NCI-H748 (cell line): ENCODE data around the gene FARS2.

Experiments
- DNase-seq: peaks from one replicate; lab custom pipeline; 2025; ENCODE audit not compliant: unreplicated experiment; lab: John Stamatoyannopoulos, UW

Gene FARS2

DNA sequence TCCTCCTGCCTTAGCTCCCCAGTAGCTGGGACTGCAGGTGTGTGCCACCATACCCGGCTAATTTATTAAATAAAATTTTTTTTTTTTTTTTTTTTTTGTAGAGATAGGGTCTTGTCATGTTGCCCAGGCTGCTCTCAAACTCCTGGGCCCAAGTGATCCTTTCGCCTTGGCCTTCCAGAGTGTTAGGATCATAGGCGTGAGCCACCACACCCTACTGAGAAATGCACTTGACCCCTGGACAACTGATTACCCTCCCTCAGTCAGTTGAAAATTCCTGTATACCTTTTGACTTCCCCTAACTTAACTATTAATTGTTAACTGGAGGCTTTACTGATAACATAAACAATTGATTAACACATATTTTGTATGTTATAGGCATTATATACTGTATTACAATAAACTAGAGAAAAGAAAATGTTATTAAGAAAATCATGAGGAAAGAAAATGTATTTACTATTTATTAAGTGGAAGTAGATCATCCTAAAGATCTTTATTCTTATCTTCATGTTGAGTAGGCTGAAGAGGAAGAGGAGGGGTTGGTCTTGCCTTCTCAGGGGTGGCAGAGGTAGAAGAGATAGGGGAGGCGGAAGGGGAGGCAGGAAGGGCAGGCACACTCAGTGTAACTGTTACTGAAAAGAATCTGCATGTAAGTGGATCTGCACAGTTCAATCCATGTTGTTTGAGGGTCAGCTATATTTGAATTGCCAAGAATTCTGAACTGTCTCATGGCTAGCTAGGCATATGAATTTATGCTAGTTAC, 104.3 kb downstream of the FARS2 start:
- DNase-seq = no peak

DNA sequence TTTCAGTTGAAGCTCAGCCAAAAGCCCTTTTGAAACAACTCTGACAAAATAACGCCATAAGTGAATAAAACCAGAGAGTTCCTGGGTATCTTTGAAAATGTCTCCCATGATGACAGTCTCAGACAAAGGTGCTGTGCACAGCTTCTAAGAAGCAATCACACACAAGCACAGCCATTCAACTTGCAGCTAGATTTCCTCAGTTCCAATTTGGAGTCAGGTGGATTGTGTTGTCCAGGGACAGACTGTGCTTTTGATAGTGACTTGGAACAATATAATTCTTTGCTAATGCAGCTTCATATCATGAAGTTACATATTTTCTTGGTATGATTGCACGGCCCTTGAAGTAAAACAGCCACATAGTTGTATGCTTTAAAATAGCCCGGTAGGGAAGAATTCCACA, 105.6 kb downstream of the FARS2 start:
- DNase-seq = no peak

DNA sequence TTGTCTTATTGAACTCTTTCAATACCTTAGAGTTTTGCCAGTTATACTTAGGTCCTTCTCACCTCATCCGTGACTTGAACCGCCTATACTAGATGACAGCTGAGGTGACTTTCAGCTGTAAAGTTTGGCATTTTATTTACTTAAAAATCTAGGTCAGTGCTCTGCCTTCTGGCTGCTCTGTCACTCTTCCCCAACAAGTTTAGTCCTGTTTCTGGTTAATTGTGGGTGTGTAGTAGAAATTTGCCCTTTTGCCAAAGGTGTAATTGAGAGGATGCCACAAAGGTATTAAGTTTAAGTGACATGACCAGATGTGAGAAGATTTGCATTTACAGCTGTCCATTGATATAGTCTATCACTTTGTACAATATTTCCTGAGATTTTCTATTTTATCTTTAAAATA, 106.2 kb downstream of the FARS2 start:
- DNase-seq = no peak

DNA sequence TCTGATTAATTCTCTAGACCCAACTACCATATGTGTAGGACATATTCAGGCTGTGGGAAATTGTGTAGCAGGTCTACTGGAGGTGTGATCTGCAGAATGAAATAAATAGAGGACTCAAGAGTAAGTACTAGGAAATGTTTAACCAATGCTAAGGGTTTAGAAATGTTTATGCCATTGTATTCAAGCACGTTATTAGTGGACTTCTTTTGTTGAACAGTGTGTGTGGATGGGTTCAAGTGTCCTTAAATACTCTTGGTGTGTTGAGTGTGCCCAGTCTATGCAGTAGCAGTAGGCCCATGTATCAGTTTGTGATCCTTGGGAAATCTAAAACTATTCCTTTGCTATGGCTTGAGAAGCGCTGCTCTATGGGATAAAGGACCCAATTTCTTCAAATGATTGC, 112.1 kb downstream of the FARS2 start:
- DNase-seq = no peak

DNA sequence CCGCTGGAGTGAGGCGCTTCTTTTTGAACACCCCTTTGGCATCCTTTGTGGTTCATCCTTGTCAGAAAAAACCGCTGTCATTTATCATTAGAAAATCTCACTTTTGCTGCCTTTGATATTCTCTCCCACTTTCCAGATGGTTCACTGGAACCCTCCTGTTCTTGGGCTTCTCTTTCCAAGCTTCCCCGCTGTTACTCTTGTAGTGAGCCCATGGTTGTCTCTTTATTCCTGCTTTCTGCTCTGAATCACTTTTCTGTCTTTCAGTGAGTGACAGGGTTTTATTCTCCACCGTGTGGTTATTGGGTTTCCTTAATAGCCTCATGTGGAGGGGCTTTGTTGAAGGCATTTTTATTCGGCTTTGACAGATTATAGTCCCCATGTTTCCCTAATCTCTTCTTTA, 117.0 kb downstream of the FARS2 start:
- DNase-seq = no peak

DNA sequence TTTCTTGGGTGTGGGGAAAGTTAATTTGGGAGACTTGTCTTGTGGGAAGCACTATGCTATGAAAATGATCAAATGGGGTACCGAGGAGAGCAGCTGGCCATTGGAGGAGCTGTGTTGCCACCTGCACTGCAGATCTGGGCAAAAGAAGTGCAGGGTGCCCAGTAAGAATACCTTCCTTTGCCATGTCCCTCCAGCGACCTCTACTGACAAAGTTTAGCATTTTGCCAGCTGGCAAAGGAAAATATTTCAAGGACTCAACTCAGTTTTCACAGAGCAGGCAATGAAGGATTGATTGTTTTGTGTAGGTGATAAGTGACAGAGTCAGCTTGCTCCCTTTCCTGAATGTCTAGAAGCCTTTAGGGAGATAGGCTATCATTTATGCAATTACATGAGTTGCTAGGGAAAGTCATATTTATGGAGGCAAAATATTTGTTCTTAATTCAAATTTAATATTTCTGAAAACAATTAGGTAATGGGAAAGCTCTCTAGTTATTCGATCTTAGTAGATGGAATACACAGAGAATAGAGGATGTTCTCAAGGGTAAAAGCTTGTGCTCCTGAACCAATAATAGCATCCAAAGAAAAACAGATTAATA, 118.4 kb downstream of the FARS2 start:
- DNase-seq = peak; percentile 79

DNA sequence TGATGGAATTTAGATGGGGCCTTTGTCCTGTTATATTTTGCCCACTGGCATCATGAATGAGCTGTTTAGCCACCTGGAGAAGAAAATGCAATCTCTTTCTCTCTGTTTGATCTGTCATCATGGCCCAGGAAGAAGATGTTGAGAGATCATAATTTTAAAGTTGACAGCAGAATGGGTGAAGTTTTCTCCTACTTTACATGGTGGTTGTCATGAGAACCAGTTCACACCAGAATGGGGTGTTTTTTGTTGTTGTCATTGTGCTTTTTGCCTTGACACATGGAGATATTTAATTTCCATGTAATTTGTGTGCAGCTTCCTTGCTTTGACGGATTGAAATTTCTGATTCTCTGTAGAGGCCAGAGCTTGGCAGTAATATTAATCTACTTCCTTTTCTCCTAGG, 122.5 kb downstream of the FARS2 start:
- DNase-seq = no peak

DNA sequence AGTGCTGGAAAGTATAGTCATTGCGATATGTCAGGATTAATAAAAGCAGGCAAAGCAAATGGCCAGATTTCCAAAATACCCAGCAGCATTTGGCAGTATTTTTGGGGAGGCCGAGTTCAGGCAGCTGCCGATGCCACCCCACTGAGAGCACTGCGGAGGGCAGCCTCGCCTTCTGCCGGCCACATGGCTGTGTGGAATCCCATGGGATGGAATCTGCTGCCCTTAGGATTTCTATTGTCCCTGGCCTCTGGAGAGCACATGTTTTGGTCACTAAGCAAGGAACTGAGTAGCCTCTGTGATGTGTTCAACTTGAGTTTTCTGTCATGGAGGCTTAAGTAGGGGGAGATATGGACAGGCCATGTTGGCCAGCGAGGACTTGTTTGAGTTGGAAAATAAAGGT, 123.0 kb downstream of the FARS2 start:
- DNase-seq = no peak

DNA sequence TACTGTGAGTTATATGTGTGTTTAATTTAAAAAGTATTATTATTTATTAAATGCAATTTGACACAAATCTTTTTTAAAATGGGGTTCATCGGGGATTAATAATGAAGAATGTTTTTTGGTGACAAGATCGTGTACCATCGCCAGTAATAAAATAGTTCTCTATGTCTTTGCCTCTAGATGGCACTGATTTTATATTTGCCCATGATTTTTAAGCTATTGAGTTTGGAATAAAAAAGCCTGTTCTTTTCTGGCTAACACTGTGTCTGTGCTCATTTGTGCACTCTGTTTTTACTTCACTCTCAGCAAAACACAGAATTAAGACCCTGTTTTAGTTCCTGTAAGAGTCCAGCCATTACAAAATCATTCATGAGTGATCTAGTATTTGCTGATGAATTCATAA, 127.0 kb downstream of the FARS2 start:
- no peak for DNase-seq

DNA sequence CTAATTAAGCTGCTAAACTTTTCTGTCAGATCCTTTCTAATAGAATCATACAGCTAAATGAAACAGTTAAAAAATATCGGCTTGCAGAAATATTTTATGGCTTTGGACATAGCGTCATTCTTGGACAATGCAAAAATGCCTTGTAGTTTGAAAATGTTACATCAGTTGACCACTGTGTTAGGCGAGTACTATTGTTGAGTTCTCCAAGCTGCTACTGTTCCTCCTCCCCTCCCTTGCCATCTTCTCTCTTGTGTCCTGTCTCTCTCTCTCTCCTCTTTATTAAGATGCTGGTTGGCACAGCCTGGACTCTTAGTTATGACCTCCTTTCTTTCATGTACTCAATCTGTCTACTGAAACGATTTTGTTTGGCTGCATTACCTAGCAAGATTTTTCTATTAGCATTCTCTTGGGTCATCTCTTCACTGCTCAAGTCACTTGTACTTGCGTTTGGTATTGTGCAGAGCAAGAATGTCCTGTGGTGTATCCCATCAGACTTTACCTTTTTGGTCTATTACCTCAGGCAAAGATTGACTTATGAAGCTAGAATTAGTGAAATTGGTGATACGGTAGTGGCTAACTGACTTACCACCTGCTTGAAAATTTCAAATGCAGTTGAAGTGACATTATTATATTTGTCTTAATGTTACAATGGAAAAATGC, 127.9 kb downstream of the FARS2 start:
- no peak for DNase-seq

DNA sequence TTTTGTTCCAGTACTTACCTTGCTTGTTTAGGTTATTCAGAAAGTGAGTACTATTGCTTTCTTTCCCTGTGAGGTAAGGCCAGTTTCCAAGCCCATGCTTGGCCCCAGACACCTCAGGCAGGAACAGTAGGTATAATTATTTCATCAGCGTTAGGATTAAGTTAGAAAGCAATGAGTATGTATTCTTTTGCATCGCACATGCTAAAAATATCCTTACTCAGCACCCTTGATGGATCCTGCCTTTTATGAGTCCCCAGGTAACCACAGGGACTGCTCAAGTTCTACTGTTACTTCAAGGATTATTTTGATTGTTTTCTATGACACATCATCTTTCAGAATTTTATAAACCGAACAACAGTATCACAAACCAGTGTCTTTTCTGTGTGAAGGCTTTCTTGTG, 128.9 kb downstream of the FARS2 start:
- no peak for DNase-seq

DNA sequence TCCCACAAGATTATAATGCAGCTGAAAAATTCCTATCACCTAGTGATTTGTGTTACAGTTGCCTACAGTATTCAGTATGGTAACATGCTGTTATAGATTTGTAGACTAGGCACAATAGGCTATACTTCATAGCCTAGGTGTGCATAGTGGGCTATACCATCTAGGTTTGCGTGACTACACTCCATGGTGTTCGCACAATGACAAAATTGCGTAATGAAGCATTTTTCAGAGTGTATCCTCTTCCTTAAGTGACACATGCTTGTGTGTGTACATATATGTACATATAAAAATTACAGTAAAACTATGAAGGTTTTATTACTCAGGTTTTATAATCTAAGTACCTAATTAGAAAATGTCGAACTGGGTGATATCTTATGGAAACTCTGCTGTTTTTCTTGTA, 133.0 kb downstream of the FARS2 start:
- DNase-seq = no peak

DNA sequence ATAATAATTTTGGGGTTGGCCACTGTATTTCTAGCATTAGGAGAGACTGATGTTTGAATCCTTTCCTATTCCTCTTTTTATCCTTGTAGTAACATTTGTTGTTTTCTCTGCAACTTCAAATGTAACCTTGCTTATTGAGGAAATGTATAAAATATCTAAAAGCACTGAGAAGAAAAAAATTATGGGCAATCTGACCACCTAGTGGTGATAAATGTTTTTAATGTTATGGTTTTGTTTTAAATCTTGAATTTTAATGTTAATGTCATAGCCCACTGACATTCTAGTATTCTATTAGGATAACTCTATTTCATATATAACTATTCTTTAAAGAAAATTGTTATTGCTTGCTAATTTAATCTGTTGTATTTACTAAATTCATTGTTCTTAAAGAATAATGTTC, 134.4 kb downstream of the FARS2 start:
- no peak for DNase-seq

DNA sequence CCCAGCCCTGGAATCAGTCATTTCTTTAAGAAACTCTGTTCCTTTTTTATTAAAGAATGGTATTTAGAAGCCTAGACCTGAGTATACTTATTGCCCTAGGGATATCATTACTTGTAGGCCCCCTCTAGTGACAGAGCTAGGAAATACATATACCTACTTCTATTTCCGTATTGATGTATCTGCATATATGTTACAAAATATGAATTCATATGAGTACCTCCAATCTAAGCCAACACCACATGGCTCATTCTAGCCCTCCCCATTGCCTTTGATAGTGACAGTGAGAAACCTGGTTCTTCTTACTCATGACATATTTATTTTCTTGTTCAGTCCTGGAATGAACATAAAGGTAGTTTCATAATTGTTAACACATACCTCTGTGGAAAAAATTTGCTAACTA, 137.2 kb downstream of the FARS2 start:
- DNase-seq = peak; percentile 69

DNA sequence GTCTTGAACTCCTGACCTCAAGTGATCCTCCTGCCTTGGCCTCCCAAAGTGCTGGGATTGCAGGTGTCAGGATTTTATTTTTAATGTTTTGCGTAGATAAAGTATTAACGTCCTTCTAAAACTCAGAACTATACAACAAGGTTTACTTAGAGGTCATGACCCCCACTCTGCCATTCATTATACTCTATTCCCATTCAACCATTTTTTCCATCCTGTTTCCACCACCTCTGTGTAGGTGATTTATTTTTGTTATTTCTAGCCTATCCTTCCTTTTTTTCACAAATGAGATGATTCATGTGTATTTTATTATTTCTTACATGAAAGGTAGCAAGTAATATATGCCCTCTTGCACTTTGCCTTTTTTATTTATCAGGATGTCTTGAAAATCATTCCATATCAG, 138.1 kb downstream of the FARS2 start:
- DNase-seq = no peak

DNA sequence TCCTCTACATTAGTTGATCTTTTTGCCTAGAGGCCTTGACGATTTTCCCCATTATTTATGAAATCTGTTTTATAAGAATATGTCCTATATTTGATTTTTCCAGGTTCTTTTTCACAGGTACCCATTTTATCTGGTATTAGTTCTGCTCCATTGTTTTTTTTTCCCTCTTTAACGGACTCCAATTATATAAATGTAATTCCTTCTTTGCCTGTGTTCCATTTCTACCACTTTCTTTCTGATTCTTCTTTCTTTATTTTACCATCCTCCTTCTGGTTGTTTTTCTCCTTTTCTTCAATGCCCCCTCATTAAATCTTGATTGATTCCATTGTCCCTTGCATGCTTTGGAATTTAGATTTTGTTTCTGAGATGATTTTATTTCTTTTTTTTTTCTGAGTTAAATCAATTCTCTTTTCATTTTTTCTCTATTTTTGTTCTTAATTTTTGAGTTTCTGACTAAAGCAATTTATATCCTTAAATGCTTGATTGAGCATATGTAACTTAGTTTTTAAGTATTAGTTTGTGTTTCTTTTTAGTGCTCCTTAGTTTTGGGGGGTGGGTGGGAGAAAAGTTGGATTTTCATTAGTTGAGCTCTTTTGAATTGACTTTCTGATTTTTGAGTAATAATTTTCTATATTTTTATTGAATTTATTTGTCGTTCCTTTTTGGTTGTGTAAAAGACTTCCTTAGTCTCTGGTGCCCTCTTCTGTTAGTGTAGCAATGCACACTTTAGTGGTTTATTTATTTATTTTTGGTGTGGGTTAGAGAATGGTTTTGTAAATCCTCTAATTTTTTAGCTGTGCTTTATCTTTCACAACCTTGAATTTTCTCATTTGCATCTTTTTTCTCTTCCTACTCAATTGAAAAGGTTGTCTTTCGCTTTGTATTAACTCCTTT, 140.8 kb downstream of the FARS2 start:
- no peak for DNase-seq

DNA sequence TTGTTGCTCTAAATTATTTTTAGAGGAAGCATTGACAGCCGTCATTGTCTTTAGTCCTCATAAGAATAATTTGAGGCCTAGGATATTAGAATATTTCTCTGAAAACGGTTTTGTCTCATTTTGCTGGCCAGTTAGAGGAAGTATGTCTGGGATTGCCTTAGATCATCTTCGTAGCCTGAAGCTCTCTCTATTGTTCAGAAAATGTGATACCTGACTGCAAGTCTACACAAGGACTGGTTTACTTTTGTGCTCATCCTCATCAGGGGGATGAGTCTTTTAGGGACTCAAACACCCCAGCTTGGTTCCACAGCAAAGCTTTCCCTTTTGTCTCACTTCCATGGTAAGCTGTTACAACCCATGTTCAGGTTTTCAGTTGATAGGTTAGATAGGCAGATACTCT, 141.8 kb downstream of the FARS2 start:
- no peak for DNase-seq

DNA sequence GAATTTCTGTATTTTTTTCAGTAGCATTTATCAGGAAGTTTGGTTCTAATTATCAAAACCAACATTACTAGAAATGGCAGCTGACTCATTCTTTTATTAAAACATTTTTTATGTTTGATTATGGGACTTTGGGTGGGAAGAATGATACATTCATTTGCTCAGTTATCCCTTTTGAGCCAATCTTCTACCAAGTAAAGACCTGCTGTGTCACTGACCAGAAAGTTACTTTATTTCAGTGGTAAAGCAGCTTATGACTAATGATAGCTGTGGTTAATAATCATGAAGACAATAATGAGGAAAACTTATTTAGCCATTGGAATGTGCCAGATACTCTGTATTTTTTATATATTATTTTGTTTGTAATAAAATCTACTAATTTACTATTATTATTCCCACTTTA, 142.3 kb downstream of the FARS2 start:
- no peak for DNase-seq

DNA sequence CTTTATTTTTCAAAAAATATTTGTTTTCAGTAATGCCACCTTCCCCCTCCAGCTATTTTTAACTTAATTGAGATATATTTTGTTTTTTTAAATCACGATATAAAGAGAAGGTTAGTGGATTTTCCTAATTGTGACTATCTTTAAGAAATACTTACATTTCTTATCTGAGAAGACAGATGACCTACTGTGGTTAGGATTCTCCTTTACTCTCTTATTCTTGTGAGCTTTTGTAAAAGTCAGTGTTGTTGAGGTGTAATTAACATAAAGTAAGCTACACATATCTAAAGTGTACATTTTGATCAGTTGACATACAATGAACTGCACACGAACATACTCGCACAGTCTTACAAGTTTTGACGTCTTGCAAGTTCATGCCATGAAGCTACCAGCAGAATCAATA, 144.7 kb downstream of the FARS2 start:
- no peak for DNase-seq

DNA sequence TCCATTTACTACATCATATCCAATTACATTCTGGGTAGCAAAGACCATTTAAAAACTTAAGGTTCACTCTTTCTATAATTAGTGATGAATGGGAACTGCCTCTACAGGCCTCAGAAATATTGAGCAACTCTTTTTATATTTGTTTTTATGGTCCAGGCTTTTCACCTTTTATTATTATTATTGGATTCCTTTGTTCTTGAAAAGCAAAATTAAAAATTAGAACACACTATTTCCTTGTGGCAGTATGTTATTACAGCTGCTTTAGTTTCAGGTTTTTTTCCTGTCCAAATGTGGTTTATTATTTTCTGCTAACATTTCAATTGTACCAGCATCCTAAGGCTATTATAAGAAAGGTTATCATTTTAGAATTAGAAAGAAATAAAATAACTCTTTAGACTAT, 150.1 kb downstream of the FARS2 start:
- no peak for DNase-seq

DNA sequence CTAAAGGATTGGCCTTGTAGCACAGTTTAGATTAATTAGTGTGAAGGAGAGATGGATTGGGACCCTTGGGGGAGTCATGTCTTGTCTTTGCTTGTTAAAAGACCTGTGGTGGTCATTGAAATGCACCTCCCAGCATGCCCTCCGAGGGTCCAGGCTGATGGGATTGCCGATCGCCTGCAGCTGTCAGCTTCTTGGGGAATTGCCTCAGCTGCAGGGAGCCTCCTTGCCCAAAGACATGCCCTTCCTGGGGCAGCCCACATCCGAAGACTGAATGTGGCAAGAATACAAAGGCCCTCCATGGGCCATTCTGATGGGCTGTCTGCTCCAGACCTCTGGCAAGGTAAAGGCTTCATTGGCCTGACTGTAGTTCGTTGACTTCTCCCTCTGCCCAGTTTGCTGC, 150.7 kb downstream of the FARS2 start:
- no peak for DNase-seq

DNA sequence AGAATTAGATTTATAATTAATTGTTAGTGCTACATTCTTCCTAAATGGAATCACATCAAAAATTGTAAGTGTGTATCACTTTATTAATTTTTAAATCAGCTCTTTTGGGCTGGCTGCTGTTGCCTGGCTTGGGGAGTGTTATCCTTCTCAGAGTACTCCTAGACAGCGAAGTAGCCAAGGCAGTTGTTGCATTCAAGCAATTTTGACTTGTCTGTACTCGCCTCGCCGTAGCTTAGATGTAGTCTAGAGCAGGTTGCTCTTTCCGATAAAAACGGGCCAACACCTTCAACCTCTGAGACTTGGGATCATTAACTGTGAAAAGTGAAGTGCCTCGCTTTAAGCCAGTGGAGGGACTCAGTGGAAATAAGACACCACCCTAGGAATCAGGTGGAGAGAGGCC, 151.3 kb downstream of the FARS2 start:
- DNase-seq = no peak
